MM.1S (cell line): ENCODE results near the gene CALCOCO2.

Experiments used
- DNase-seq: peaks from one replicate; pipeline ENCODE4 v3.0.0-alpha.2; 2015
- H2AFZ ChIP-seq: fragments of 300-600 bp; sonication (generic); 2 replicates; pipeline ENCODE4 v1.6.0; 2016; ENCODE audit warnings: antibody characterized with exemption, low read length
- H3F3A ChIP-seq: fragments of 300-600 bp; sonication (generic); 2 replicates; pipeline ENCODE4 v1.6.1; 2016; ENCODE audit warnings: mild to moderate bottlenecking, antibody characterized with exemption, low read length, moderate library complexity, mixed read lengths; ENCODE audit not compliant: insufficient read depth
- H3K27ac ChIP-seq: fragments of 300-600 bp; sonication (generic); 2 replicates; pipeline ENCODE4 v1.5.1; 2016; ENCODE audit warnings: mild to moderate bottlenecking, low read length
- H3K27me3 ChIP-seq: fragments of 300-600 bp; sonication (generic); replicated peaks from 2 replicates; pipeline ENCODE4 v1.6.0; 2016; ENCODE audit warnings: low read length; ENCODE audit not compliant: insufficient read depth
- H3K36me3 ChIP-seq: fragments of 300-600 bp; sonication (generic); replicated peaks from 2 replicates; pipeline ENCODE4 v1.6.1; 2016; ENCODE audit warnings: mild to moderate bottlenecking, low read length, mixed read lengths; ENCODE audit not compliant: insufficient read depth
- H3K4me1 ChIP-seq: fragments of 300-600 bp; sonication (generic); 2 replicates; pipeline ENCODE4 v1.6.1; 2016; ENCODE audit warnings: low read length, mixed read lengths
- H3K4me2 ChIP-seq: fragments of 300-600 bp; sonication (generic); 2 replicates; pipeline ENCODE4 v1.6.0; 2016; ENCODE audit warnings: low read depth, low read length
- H3K4me3 ChIP-seq: fragments of 300-600 bp; sonication (generic); 2 replicates; pipeline ENCODE4 v1.5.1; 2016; ENCODE audit warnings: low read length, mixed read lengths
- H3K79me2 ChIP-seq: fragments of 300-600 bp; sonication (generic); 2 replicates; pipeline ENCODE4 v1.6.1; 2016; ENCODE audit warnings: mixed run types, low read length, mixed read lengths
- H3K9ac ChIP-seq: fragments of 300-600 bp; sonication (generic); 2 replicates; pipeline ENCODE4 v1.6.1; 2016; ENCODE audit warnings: low read length, mixed read lengths
- H3K9me2 ChIP-seq: fragments of 300-600 bp; sonication (generic); replicated peaks from 2 replicates; pipeline ENCODE4 v1.6.1; 2016; ENCODE audit warnings: mild to moderate bottlenecking, low read length, mixed read lengths; ENCODE audit not compliant: insufficient read depth
- H3K9me3 ChIP-seq: fragments of 300-600 bp; sonication (generic); replicated peaks from 2 replicates; pipeline ENCODE4 v1.6.1; 2016; ENCODE audit warnings: mild to moderate bottlenecking, low read length, mixed read lengths; ENCODE audit not compliant: insufficient read depth
- H4K20me1 ChIP-seq: fragments of 300-600 bp; sonication (generic); 2 replicates; pipeline ENCODE4 v1.6.1; 2016; ENCODE audit warnings: mild to moderate bottlenecking, low read length, moderate library complexity, mixed read lengths; ENCODE audit not compliant: insufficient read depth
- EZH2 ChIP-seq: fragments of 300-600 bp; sonication (generic); optimal IDR thresholded peaks from 2 replicates; pipeline ENCODE3; 2017; ENCODE audit warnings: low read depth, mild to moderate bottlenecking, antibody characterized with exemption, low read length, mixed read lengths
- EZH2phosphoT487 ChIP-seq: fragments of 300-600 bp; sonication (generic); IDR thresholded peaks from 2 replicates; pipeline ENCODE4 v1.6.1; 2018; ENCODE audit warnings: antibody characterized with exemption, low read length
- TF ChIP-seq, protein P1 (sequence below): fragments of 300-600 bp; sonication (generic); IDR thresholded peaks from 2 replicates; pipeline ENCODE4 v1.5.1; 2016; ENCODE audit warnings: antibody characterized with exemption, low read length, mixed read lengths

Gene CALCOCO2, protein sequence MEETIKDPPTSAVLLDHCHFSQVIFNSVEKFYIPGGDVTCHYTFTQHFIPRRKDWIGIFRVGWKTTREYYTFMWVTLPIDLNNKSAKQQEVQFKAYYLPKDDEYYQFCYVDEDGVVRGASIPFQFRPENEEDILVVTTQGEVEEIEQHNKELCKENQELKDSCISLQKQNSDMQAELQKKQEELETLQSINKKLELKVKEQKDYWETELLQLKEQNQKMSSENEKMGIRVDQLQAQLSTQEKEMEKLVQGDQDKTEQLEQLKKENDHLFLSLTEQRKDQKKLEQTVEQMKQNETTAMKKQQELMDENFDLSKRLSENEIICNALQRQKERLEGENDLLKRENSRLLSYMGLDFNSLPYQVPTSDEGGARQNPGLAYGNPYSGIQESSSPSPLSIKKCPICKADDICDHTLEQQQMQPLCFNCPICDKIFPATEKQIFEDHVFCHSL

DNA sequence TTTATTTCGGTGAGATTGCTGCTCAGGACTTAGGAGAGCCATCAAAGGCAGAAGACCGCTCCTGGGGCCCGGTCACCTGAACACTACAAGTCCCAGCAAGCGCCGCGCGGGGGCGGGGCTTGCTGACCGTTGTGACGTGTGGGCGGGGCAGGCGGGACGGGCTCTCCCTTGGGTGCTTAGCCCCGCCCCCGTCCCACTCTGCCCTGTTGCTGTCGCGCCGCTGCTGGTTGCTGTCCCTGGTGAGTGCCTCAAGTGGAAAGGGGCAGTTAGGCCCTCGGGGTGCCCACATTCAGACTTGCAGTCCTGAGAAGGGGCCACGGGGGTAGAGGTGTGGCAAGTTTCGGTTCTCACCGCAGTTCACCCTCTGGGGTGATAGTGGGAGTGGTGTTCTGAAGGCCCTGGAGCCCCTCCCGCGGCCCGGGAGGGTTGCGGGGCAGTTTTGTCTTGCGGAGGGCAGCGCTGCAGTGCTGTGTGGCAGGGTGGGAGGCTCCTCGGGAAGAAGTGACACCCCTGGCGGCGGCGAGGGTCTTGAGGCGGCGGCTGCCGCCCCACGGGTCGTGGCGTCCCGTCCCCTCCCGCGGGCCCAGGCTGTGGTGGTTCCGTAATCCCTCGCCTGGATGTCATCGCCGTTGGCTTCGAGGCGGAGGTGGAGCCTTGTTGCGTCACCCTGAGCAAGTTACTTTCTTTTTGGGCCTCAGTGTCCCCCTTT lies at the start of gene CALCOCO2:
TSS of gene CALCOCO2 (plus strand) at position 196 of the 709 bp plus-strand sequence. CDS start 10,673 bp downstream, outside the sequence.
- Histone ChIP-seq H3K9me3 (no peaks in the 10 kb centered on the region), H3K79me2 (peaks cover 44% of the 10 kb centered on the region), H3K9ac (peak within 1 kb of the TSS; percentile 75), H3K36me3 (no peaks in the 10 kb centered on the region), H3K9me2 (no peaks in the 10 kb centered on the region), H3K27me3 (no peaks in the 10 kb centered on the region), H3F3A (0 out of 2 replicates have a peak, but pooled peaks cover 8% of the 10 kb centered on the region), H3K4me3 (peak within 1 kb of the TSS; percentile 91), H2AFZ (peak within 1 kb of the TSS; percentile 86), H3K4me2 (peak within 1 kb of the TSS; percentile 99), H3K27ac (peak within 1 kb of the TSS; percentile 77), H4K20me1 (no peaks in the 10 kb centered on the region), H3K4me1 (peaks cover 5% of the 10 kb centered on the region; the same call in 1 of the 2 replicates)
- DNase-seq: peak; percentile 97
- TF ChIP-seq, protein P1, sequence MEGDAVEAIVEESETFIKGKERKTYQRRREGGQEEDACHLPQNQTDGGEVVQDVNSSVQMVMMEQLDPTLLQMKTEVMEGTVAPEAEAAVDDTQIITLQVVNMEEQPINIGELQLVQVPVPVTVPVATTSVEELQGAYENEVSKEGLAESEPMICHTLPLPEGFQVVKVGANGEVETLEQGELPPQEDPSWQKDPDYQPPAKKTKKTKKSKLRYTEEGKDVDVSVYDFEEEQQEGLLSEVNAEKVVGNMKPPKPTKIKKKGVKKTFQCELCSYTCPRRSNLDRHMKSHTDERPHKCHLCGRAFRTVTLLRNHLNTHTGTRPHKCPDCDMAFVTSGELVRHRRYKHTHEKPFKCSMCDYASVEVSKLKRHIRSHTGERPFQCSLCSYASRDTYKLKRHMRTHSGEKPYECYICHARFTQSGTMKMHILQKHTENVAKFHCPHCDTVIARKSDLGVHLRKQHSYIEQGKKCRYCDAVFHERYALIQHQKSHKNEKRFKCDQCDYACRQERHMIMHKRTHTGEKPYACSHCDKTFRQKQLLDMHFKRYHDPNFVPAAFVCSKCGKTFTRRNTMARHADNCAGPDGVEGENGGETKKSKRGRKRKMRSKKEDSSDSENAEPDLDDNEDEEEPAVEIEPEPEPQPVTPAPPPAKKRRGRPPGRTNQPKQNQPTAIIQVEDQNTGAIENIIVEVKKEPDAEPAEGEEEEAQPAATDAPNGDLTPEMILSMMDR: peak; percentile 13; the same call in 1 of the 2 replicates
- no peak for TF ChIP-seq EZH2

- H3K9me3 ChIP-seq: no peaks in the 10 kb centered on the region
- H3K36me3 ChIP-seq: no peaks in the 10 kb centered on the region
- H3F3A ChIP-seq: no peaks in the 10 kb centered on the region
- H2AFZ ChIP-seq: no peak overlapping the region
- H3K9me2 ChIP-seq: no peaks in the 10 kb centered on the region
- H4K20me1 ChIP-seq: no peaks in the 10 kb centered on the region
- peaks cover 6% of the 10 kb centered on the region; the same call in 1 of the 2 replicates for H3K4me1 ChIP-seq
- H3K27ac ChIP-seq: no peak overlapping the region
- TF ChIP-seq, protein P1: no peak
- TF ChIP-seq EZH2phosphoT487: no peak
- TF ChIP-seq EZH2: no peak
- no peak overlapping the region for H3K4me3 ChIP-seq
- no peaks in the 10 kb centered on the region for H3K79me2 ChIP-seq
- H3K27me3 ChIP-seq: peaks cover 3% of the 10 kb centered on the region; the same call in 1 of the 2 replicates
- no peak overlapping the region for H3K4me2 ChIP-seq
- DNase-seq: no peak
- no peak overlapping the region for H3K9ac ChIP-seq
Observed at GRCh38 chr17:48787828-48788227, 43.0 kb upstream of the CALCOCO2 start.

DNA sequence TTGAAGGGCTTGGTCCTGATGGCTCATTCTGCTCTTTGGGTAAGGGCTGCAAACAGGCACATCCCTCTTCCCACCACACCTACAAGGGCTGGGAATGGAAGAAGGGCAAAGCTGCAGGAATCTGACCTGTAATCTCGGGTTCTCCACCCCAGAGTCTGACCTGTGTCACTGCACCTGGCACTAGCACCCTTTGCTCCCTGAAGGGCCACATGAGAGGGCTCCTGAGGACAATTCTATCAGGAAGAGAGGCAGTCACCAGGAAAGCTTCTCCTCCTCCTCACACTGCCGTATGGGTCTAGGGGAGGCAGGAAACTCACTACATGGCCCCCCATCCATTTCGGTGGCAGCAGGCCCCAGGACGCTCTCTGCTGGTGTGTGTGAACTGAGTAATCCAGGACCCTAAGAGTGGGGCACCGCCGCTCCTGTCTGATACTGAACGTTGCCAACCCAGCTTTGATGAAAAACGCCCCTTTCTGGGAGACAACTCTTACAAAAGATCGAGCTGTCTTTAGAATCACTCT lies 40.2 kb upstream of the CALCOCO2 start:
- peaks cover 3% of the 10 kb centered on the region; the same call in 1 of the 2 replicates for H3K27me3 ChIP-seq
- H3K27ac ChIP-seq: no peak overlapping the region
- DNase-seq: no peak
- H4K20me1 ChIP-seq: no peaks in the 10 kb centered on the region
- no peak overlapping the region for H2AFZ ChIP-seq
- no peaks in the 10 kb centered on the region for H3K36me3 ChIP-seq
- H3K9me2 ChIP-seq: no peaks in the 10 kb centered on the region
- no peaks in the 10 kb centered on the region for H3K9me3 ChIP-seq
- H3K79me2 ChIP-seq: no peaks in the 10 kb centered on the region
- H3K4me1 ChIP-seq: peaks cover 6% of the 10 kb centered on the region; the same call in 1 of the 2 replicates
- no peak overlapping the region for H3K4me3 ChIP-seq
- no peak overlapping the region for H3K4me2 ChIP-seq
- TF ChIP-seq EZH2: no peak
- no peak for TF ChIP-seq EZH2phosphoT487
- TF ChIP-seq, protein P1: no peak
- H3K9ac ChIP-seq: no peak overlapping the region
- H3F3A ChIP-seq: no peaks in the 10 kb centered on the region
